ENCODE data around the gene ARIH2.

Gene ARIH2

GRCh38 chr3:48897460-48898376 lies 20.9 kb upstream of the ARIH2 start:
- TF ChIP-seq FOXP2 (optimal IDR thresholded peaks at IDR 0.05; ENCODE audit: borderline replicate concordance, extremely low read depth, extremely low read length, insufficient read depth) = no peak

GRCh38 chr3:48898383-48899234 lies 20.0 kb upstream of the ARIH2 start, which contains the start of gene SLC25A20:
Gene SLC25A20 (minus strand): TSS chr3:48898882. CDS start chr3:48898794, 88 bp downstream.
- TF ChIP-seq SIN3A (IDR thresholded peaks at IDR 0.05; ENCODE audit: borderline replicate concordance, insufficient read depth, low read length) (0 out of 2 replicates have a peak, but pooled peaks have one; percentile 55), POLR2AphosphoS5 (IDR thresholded peaks at IDR 0.05; ENCODE audit: low read depth, low read length) (no peak), FOXP2 (optimal IDR thresholded peaks at IDR 0.05; ENCODE audit: borderline replicate concordance, extremely low read depth, extremely low read length, insufficient read depth) (peak; percentile 63), TAF1 (IDR thresholded peaks at IDR 0.05; ENCODE audit: borderline replicate concordance, insufficient read depth, low read length) (0 out of 2 replicates have a peak, but pooled peaks have one; percentile 39)

GRCh38 chr3:48899273-48899672 lies 19.4 kb upstream of the ARIH2 start:
- TF ChIP-seq REST (IDR thresholded peaks at IDR 0.05; ENCODE audit: insufficient read depth in 1 of 2, low read depth in 2 of 2, low read length in 2 of 2) (no peak), FOXP2 (optimal IDR thresholded peaks at IDR 0.05; ENCODE audit: borderline replicate concordance, extremely low read depth, extremely low read length, insufficient read depth) (no peak), POLR2AphosphoS5 (IDR thresholded peaks at IDR 0.05; ENCODE audit: low read depth, low read length) (no peak), SIN3A (IDR thresholded peaks at IDR 0.05; ENCODE audit: borderline replicate concordance, insufficient read depth, low read length) (no peak), TAF1 (IDR thresholded peaks at IDR 0.05; ENCODE audit: borderline replicate concordance, insufficient read depth, low read length) (no peak)

GRCh38 chr3:48915296-48915695 lies 3.3 kb upstream of the ARIH2 start:
- no peak for TF ChIP-seq REST (IDR thresholded peaks at IDR 0.05; ENCODE audit: insufficient read depth in 1 of 2, low read depth in 2 of 2, low read length in 2 of 2)
- no peak for TF ChIP-seq TAF1 (IDR thresholded peaks at IDR 0.05; ENCODE audit: borderline replicate concordance, insufficient read depth, low read length)
- TF ChIP-seq FOXP2 (optimal IDR thresholded peaks at IDR 0.05; ENCODE audit: borderline replicate concordance, extremely low read depth, extremely low read length, insufficient read depth) = no peak
- TF ChIP-seq SIN3A (IDR thresholded peaks at IDR 0.05; ENCODE audit: borderline replicate concordance, insufficient read depth, low read length) = no peak
- no peak for TF ChIP-seq POLR2AphosphoS5 (IDR thresholded peaks at IDR 0.05; ENCODE audit: low read depth, low read length)

- TF ChIP-seq REST (IDR thresholded peaks at IDR 0.05; ENCODE audit: insufficient read depth in 1 of 2, low read depth in 2 of 2, low read length in 2 of 2) (no peak), SIN3A (IDR thresholded peaks at IDR 0.05; ENCODE audit: borderline replicate concordance, insufficient read depth, low read length) (no peak), POLR2AphosphoS5 (IDR thresholded peaks at IDR 0.05; ENCODE audit: low read depth, low read length) (no peak), TAF1 (IDR thresholded peaks at IDR 0.05; ENCODE audit: borderline replicate concordance, insufficient read depth, low read length) (no peak), FOXP2 (optimal IDR thresholded peaks at IDR 0.05; ENCODE audit: borderline replicate concordance, extremely low read depth, extremely low read length, insufficient read depth) (no peak)
Measured at GRCh38 chr3:48919215-48920138, 835 bp downstream of the ARIH2 start.
